Ovary (tissue), 3 donors: Measurements from ENCODE around the gene FBXO42.

Source experiments
- POLR2A ChIP-seq: fragments of 450-650 bp; IDR thresholded peaks from one replicate; pipeline ENCODE4 v1.6.1; 2017; ENCODE audit warnings: antibody characterized with exemption, mild to moderate bottlenecking, moderate library complexity
- TF ChIP-seq, protein P1 (sequence below), 3 donors: fragments of 450-650 bp in 2 of 3; fragments of 200-600 bp in 1 of 3; IDR thresholded peaks; one replicate each; pipeline versions ENCODE4 v1.5.1 to v1.8.0; 2016 to 2022; ENCODE audit warnings: antibody characterized with exemption in 3 of 3, mild to moderate bottlenecking in 1 of 3
- donor health status: DM: no; HTN: no; CAD: no.

DNA sequence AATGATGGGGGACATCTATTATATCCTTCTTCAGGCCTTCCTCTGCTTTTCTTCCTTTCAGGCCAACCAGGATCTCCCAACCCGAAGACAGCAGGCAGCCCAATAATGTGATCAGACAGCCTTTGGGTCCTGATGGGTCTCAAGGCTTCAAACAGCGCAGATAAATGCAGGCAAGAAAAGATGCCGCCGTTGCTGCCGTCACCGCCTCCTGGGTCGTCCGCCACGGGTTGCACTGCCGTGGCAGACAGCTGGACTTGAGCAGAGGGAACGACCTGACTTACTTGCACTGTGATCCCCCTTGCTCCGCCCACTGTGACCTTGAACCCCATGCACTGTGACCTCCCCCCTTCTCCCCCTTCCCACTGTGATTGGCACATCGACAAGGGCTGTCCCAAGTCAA lies 42.7 kb upstream of the FBXO42 start:
- TF ChIP-seq, protein P1, sequence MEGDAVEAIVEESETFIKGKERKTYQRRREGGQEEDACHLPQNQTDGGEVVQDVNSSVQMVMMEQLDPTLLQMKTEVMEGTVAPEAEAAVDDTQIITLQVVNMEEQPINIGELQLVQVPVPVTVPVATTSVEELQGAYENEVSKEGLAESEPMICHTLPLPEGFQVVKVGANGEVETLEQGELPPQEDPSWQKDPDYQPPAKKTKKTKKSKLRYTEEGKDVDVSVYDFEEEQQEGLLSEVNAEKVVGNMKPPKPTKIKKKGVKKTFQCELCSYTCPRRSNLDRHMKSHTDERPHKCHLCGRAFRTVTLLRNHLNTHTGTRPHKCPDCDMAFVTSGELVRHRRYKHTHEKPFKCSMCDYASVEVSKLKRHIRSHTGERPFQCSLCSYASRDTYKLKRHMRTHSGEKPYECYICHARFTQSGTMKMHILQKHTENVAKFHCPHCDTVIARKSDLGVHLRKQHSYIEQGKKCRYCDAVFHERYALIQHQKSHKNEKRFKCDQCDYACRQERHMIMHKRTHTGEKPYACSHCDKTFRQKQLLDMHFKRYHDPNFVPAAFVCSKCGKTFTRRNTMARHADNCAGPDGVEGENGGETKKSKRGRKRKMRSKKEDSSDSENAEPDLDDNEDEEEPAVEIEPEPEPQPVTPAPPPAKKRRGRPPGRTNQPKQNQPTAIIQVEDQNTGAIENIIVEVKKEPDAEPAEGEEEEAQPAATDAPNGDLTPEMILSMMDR (IDR thresholded peaks at IDR 0.05): no peak
- no peak for TF ChIP-seq POLR2A
